Upper lobe of left lung (tissue), 6 donors: Measurements from ENCODE around the gene RALGAPA2. TPM values are rescaled to one million over a fixed set of nuclear protein-coding genes. Genes with fewer than 3 reads are reported as not detected.

Source experiments
- ATAC-seq, 2 donors: fragments of 200-7000 bp; cut with Tn5 transposase; one replicate each; pipeline ENCODE4 v1.9.1; 2022; ENCODE audit warnings: mild to moderate bottlenecking in 2 of 2, moderate library complexity in 2 of 2; ENCODE audit not compliant: low FRiP score in 2 of 2
- DNase-seq, 2 donors: peaks; one replicate each; pipeline ENCODE4 v3.0.0-alpha.2; 2019 to 2020
- H3K27ac ChIP-seq, 4 donors: fragments of 200-600 bp; sonication (generic); one replicate each; pipeline ENCODE4 v1.5.1; 2016 to 2019
- H3K27me3 ChIP-seq, 4 donors: fragments of 200-600 bp; sonication (generic); one replicate each; pipeline ENCODE4 v1.5.1; 2017 to 2019
- H3K36me3 ChIP-seq, 4 donors: fragments of 200-600 bp; sonication (generic); one replicate each; pipeline ENCODE4 v1.5.1; 2016 to 2019
- H3K4me1 ChIP-seq, 4 donors: fragments of 200-600 bp; sonication (generic); one replicate each; pipeline ENCODE4 v1.5.1; 2018 to 2019
- H3K4me3 ChIP-seq, 4 donors: fragments of 200-600 bp; sonication (generic); one replicate each; pipeline ENCODE4 v1.5.1; 2017 to 2019; ENCODE audit warnings: mild to moderate bottlenecking in 2 of 4, moderate library complexity in 1 of 4
- H3K9me3 ChIP-seq, 4 donors: fragments of 200-600 bp; sonication (generic); one replicate each; pipeline ENCODE4 v1.5.1; 2018 to 2019
- CTCF ChIP-seq, 6 experiments: fragments of 450-650 bp in 4 of 6; fragments of 200-600 bp in 2 of 6; sonication (generic) in 2 of 6; IDR thresholded peaks; one replicate each; pipeline ENCODE4 v1.5.1; 2016 to 2019; ENCODE audit warnings: antibody characterized with exemption in 6 of 6
- EP300 ChIP-seq, 4 donors: sonication (generic); formaldehyde crosslinking; IDR thresholded peaks; one replicate each; pipeline ENCODE4 v1.5.1; 2017; ENCODE audit warnings: antibody characterized with exemption in 4 of 4, control low read depth in 2 of 4
- POLR2A ChIP-seq, 4 donors: fragments of 450-650 bp; IDR thresholded peaks; one replicate each; pipeline ENCODE4 v1.5.1; 2016 to 2017; ENCODE audit warnings: antibody characterized with exemption in 4 of 4, mild to moderate bottlenecking in 2 of 4
- POLR2AphosphoS5 ChIP-seq, 2 donors: sonication (generic); formaldehyde crosslinking; IDR thresholded peaks; one replicate each; pipeline ENCODE4 v1.5.1; 2017; ENCODE audit warnings: antibody characterized with exemption in 2 of 2
- WGBS, 2 donors: methylation state at CpG; one replicate each; pipeline ENCODE4 v1.1.5; 2017 to 2018; 5-methylcytosine and 5-hydroxymethylcytosine counted together
- total RNA-seq, 6 donors: library from RNA; depleted of rRNA in 4 of 6; stranded (reverse); fragments of >200 nt in 4 of 6; gene quantifications; one replicate each; pipeline versions ENCODE4 v1.1.0 to v1.2.1, GENCODE V29; 2016 to 2021
- donor health status: DM: no; HTN: no; CAD: no; lungs with moderate emphysema.
- donor health status: DM: no; HTN: yes; CAD: no; lungs with severe emphysema.

RALGAPA2 gene
- total RNA-seq, 6 donors from 2014 or later, result 50.8 to 95.3 (median 65.3) TPM

DNA sequence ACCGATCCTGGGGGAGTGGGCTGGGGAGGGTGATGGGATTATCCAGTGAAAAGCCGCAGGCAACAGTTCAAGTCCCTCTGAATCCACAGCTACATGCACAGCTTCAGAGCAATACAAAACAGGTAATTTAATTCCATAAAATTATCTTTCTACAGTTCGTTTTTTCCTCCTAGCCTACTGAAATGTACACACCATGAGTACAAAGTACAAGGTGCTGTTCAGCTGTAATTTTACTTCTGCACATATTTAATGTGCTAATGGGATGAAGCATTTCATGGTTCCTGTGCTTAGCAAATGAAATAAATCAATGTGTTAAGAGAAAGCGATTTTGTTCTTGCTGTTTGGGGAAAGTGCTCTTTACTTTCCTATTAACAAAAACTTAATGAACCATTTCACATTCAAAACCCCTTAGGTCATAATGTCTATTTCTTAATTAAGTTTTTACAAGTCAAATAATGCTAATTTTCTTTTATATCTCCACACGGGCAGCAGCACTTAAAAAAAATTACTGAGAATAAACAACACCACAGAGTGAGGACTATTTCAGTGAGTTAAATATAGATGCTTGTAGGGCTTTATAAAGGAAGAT is 272.7 kb downstream of the RALGAPA2 start:
- WGBS, 2 donors, result 89 to 95% methylated on average over 5 of the region's 5 CpGs
- Histone ChIP-seq H3K27me3 (no peaks in the 10 kb centered on the region), H3K27ac (no peak overlapping the region), H3K4me3 (no peak overlapping the region), H3K9me3 (no peaks in the 10 kb centered on the region), H3K4me1 (peaks cover 0 to 3% (median 0%) of the 10 kb centered on the region in 4 donors), H3K36me3 (peaks cover 0 to 55% (median 11%) of the 10 kb centered on the region in 4 donors)
- no peak for TF ChIP-seq EP300 (IDR thresholded peaks at IDR 0.05)
- no peak for ATAC-seq
- DNase-seq, result no peak

DNA sequence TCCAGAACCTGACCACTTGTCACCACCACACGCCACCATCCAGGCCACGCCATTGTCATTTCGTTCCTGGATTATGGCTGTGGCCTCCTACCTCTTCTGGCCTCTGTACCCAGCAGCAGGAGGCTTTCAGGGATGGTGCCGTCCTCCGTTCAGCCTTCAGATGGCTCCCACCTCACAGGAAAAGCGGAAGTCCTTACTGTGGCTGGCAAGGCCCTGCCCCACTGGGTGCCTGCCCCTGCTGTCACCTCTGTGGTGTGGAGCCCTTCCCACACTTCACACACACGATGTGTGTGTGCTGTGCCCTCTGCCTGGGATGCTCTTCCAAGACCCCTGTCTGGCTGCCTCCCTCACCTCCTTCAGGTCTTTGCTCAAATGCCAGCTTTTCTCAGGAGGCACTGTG is 275.1 kb downstream of the RALGAPA2 start:
- no peak overlapping the region for H3K4me3 ChIP-seq
- H3K36me3 ChIP-seq, result peaks cover 0 to 58% (median 11%) of the 10 kb centered on the region in 4 donors
- WGBS, 2 donors, result 94% methylated on average over 7 of the region's 7 CpGs
- no peak overlapping the region for H3K27ac ChIP-seq
- no peak for TF ChIP-seq EP300 (IDR thresholded peaks at IDR 0.05)
- no peak for TF ChIP-seq CTCF (IDR thresholded peaks at IDR 0.05)
- no peak for TF ChIP-seq POLR2A (IDR thresholded peaks at IDR 0.05)
- no peak for TF ChIP-seq POLR2AphosphoS5 (IDR thresholded peaks at IDR 0.05)
- H3K9me3 ChIP-seq, result no peaks in the 10 kb centered on the region
- peak in 1 of 2 donors; percentile 11 for DNase-seq
- peaks cover 0 to 3% (median 0%) of the 10 kb centered on the region in 4 donors for H3K4me1 ChIP-seq
- no peak for ATAC-seq
- H3K27me3 ChIP-seq, result no peaks in the 10 kb centered on the region

GRCh38 chr20:20436689-20437088 is 275.8 kb downstream of the RALGAPA2 start:
- H3K4me3 ChIP-seq, result no peak overlapping the region
- 94 to 95% methylated on average over 9 to 16 of the region's 16 CpGs for WGBS, 2 donors
- peaks cover 0 to 3% (median 0%) of the 10 kb centered on the region in 4 donors for H3K4me1 ChIP-seq
- peaks cover 0 to 61% (median 11%) of the 10 kb centered on the region in 4 donors for H3K36me3 ChIP-seq
- no peaks in the 10 kb centered on the region for H3K9me3 ChIP-seq
- peak in 1 of 2 donors; percentile 75 for DNase-seq
- no peaks in the 10 kb centered on the region for H3K27me3 ChIP-seq
- ATAC-seq, result no peak
- TF ChIP-seq POLR2AphosphoS5 (IDR thresholded peaks at IDR 0.05) (no peak), CTCF (IDR thresholded peaks at IDR 0.05) (no peak), EP300 (IDR thresholded peaks at IDR 0.05) (no peak), POLR2A (IDR thresholded peaks at IDR 0.05) (no peak)
- H3K27ac ChIP-seq, result no peak overlapping the region

DNA sequence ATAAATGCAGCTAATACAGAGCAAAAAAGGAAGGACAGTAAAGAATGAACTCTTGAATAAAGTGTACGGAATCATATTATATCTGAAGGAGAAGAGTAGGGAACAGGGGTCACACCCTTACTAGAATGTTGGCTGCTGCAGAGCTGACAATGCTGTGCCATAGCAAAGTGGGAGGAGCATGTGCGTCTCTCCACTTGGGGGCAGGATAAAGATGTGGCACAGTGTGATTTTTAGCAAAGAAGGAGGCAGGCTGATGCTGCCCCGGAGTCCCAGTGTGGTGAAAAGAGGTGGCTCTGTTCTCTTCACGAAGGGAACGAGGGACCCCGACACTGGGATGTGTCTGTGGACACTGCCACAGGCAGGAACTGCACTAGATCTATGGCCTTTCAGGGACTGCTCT is 277.0 kb downstream of the RALGAPA2 start:
- no peak overlapping the region for H3K27ac ChIP-seq
- no peaks in the 10 kb centered on the region for H3K27me3 ChIP-seq
- H3K4me1 ChIP-seq, result no peaks in the 10 kb centered on the region
- H3K36me3 ChIP-seq, result peaks cover 0 to 60% (median 9%) of the 10 kb centered on the region in 4 donors
- H3K9me3 ChIP-seq, result no peaks in the 10 kb centered on the region
- H3K4me3 ChIP-seq, result no peak overlapping the region
- no peak for TF ChIP-seq CTCF (IDR thresholded peaks at IDR 0.05)
- TF ChIP-seq POLR2A (IDR thresholded peaks at IDR 0.05), result no peak
- no peak for TF ChIP-seq EP300 (IDR thresholded peaks at IDR 0.05)
- no peak for TF ChIP-seq POLR2AphosphoS5 (IDR thresholded peaks at IDR 0.05)
- ATAC-seq (no peak), DNase-seq (no peak)
- 89 to 93% methylated on average over 6 of the region's 6 CpGs for WGBS, 2 donors

DNA sequence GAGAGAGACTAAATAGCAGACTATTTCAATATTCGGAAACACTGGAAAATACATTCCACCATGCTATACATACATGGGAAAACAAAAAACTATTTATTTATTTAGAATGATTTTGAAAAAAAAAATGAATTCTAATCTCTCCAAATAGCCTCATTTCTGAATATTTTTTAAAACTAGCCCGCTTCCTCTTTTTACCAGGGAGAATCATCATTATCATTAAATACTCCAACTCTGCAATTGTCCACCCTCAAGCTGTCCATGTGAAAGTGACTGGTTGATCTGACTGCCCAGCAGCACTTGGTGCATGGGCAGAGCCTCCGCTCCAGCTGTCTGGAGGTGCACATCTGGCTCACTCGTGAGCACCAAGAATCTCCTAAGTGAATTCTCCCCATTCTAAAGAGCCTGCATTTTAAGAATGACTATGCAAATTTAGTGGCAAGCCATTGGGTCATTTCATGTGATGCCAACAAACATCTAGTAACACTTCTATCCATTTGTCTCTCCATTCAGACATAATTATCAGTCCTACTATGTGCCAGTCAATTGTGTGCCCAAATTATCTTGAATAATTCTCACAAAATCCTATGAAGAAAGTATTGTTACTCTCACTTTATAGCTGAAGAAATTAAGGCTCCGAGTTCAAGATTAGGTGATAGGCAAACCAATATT is 279.7 kb downstream of the RALGAPA2 start:
- no peaks in the 10 kb centered on the region for H3K27me3 ChIP-seq
- H3K4me3 ChIP-seq, result no peak overlapping the region
- no peak for DNase-seq
- H3K27ac ChIP-seq, result no peak overlapping the region
- no peak for TF ChIP-seq EP300 (IDR thresholded peaks at IDR 0.05)
- TF ChIP-seq POLR2AphosphoS5 (IDR thresholded peaks at IDR 0.05), result no peak
- no peak for TF ChIP-seq CTCF (IDR thresholded peaks at IDR 0.05)
- TF ChIP-seq POLR2A (IDR thresholded peaks at IDR 0.05), result no peak
- H3K9me3 ChIP-seq, result no peaks in the 10 kb centered on the region
- H3K4me1 ChIP-seq, result no peaks in the 10 kb centered on the region
- H3K36me3 ChIP-seq, result peaks cover 0 to 48% (median 5%) of the 10 kb centered on the region in 4 donors
- no peak for ATAC-seq
- WGBS, 2 donors, result 92 to 98% methylated on average over 5 of the region's 5 CpGs
